Fibroblast of the aortic adventitia (primary cell): Measurements from ENCODE around the gene CMC1. TPM values are rescaled to one million over a fixed set of nuclear protein-coding genes. Genes with fewer than 3 reads are reported as not detected.

Experiments
- DNase-seq: peaks from one replicate; pipeline ENCODE4 v3.0.0-alpha.2; 2010; ENCODE audit warnings: low read depth
- H3K4me3 ChIP-seq: 2 replicates; pipeline ENCODE4 v1.5.1; 2011; ENCODE audit warnings: low read depth, mild to moderate bottlenecking, control low read depth, low read length, moderate library complexity
- CTCF ChIP-seq: IDR thresholded peaks from 2 replicates; pipeline ENCODE4 v1.5.1; 2011; ENCODE audit warnings: mild to moderate bottlenecking, low read length, control low read depth, inconsistent platforms; ENCODE audit not compliant: insufficient read depth
- total RNA-seq: library from RNA; depleted of rRNA; stranded (reverse); fragments of >200 nt; gene quantifications from 2 replicates; pipeline ENCODE4 v1.2.3, GENCODE V29; 2012; ENCODE audit warnings: low replicate concordance

The CMC1 gene
- total RNA-seq, 1 donor: 8.5 TPM

GRCh38 chr3:28210968-28211713 lies 30.3 kb upstream of the CMC1 start:
- TF ChIP-seq CTCF: no peak
- H3K4me3 ChIP-seq: no peak overlapping the region
- no peak for DNase-seq

GRCh38 chr3:28212681-28213080 lies 28.7 kb upstream of the CMC1 start:
- DNase-seq: no peak
- H3K4me3 ChIP-seq: no peak overlapping the region
- TF ChIP-seq CTCF: no peak

GRCh38 chr3:28215407-28215806 lies 26.0 kb upstream of the CMC1 start:
- no peak for DNase-seq
- H3K4me3 ChIP-seq: no peak overlapping the region
- TF ChIP-seq CTCF: no peak

GRCh38 chr3:28218071-28218916 lies 23.1 kb upstream of the CMC1 start:
- H3K4me3 ChIP-seq: no peak overlapping the region
- TF ChIP-seq CTCF: no peak
- no peak for DNase-seq

- H3K4me3 ChIP-seq: no peak overlapping the region
- no peak for TF ChIP-seq CTCF
- DNase-seq: no peak
These were observed 22.6 kb upstream of the CMC1 start for GRCh38 chr3:28218917-28219198.

GRCh38 chr3:28224430-28224829 lies 17.0 kb upstream of the CMC1 start:
- no peak overlapping the region for H3K4me3 ChIP-seq
- no peak for DNase-seq
- TF ChIP-seq CTCF: no peak

- DNase-seq: no peak
- H3K4me3 ChIP-seq: no peak overlapping the region
- TF ChIP-seq CTCF: no peak
These were observed 15.4 kb upstream of the CMC1 start for GRCh38 chr3:28226020-28226419.
